ENCODE results near the gene GRIK2. TPM values are rescaled to one million over a fixed set of nuclear protein-coding genes. Genes with fewer than 3 reads are reported as not detected.

GRIK2 gene
- total RNA-seq, 1 donor, result under 0.01 TPM

- DNase-seq (ENCODE audit: low read depth in 2 of 3, low spot score in 2 of 3), result no peak
Measured at GRCh38 chr6:101534821-101535220, 141.3 kb downstream of the GRIK2 start.

DNA sequence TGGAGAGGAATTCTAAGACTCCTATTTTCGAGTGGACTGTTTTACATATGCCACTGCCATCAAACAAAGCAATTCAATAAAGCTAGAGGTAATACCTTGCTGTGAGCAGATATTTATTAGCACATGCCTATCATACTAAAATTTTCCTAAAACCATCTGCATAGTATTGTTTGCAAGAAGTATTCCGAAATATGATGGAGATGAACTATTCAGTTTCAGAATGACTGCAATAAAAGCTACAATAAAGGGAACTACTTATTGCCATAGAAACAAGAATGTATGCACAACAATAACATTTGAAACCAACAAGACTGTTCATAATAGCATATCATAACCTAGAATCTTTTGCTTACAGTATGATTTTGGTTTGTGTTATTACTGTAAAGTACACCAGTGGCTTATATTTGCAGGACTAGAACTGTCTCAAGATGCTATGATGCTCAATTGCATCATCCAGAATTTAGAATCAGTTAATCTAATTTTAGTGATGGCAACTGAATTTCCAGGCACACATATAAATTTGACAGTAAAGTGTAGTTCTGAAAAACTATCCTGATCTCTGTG lies 144.3 kb downstream of the GRIK2 start:
- peak in 1 of 3 donors; percentile 0 for DNase-seq (ENCODE audit: low read depth in 2 of 3, low spot score in 2 of 3)

- no peak for DNase-seq (ENCODE audit: low read depth in 2 of 3, low spot score in 2 of 3)
Measured at GRCh38 chr6:101539510-101540245, 146.2 kb downstream of the GRIK2 start.

DNA sequence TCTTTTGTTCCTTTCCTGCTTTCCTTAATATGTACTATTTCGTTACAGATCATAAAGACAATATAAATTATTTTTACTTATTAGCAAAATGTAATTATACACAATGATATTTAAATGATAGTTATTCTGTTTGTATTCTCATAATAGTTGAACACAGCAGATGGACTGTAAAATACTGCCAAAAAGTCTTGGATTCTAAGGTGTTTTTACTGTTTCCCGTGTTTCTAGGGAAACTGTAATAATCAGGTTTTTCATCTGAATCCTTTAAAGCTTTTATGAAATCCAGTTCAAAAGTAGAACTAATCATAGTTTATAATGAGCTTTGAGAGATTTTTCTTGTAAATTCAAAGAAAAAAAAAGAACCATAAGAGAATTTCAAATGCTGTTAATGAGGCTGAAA lies 148.4 kb downstream of the GRIK2 start:
- DNase-seq (ENCODE audit: low read depth in 2 of 3, low spot score in 2 of 3), result no peak

GRCh38 chr6:101543796-101544195 lies 150.3 kb downstream of the GRIK2 start:
- no peak for DNase-seq (ENCODE audit: low read depth in 2 of 3, low spot score in 2 of 3)

- DNase-seq (ENCODE audit: low read depth in 2 of 3, low spot score in 2 of 3), result no peak
Measured at GRCh38 chr6:101544286-101544685, 150.8 kb downstream of the GRIK2 start.

DNA sequence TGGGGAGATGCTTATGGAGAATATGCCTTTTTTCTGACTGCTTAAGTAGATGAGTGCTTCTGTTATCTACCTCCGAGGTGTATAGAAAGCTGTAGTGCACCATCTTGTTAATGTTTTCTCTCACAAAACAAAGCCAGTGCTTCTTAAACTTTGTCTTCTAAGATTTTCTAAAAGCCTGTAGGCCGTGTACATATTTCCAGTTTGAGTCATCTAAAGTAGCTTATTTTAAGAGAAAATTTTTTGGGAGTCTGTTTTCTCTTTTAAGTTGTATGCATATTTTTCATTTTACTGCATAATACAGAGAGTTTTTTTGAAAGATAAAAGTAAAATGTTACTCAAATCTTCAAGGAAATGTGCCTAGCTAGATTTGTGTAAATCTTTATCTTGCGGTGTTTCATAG lies 151.7 kb downstream of the GRIK2 start:
- no peak for DNase-seq (ENCODE audit: low read depth in 2 of 3, low spot score in 2 of 3)

GRCh38 chr6:101550451-101550850 lies 156.9 kb downstream of the GRIK2 start:
- no peak for DNase-seq (ENCODE audit: low read depth in 2 of 3, low spot score in 2 of 3)

GRCh38 chr6:101554231-101554630 lies 160.7 kb downstream of the GRIK2 start:
- DNase-seq (ENCODE audit: low read depth in 2 of 3, low spot score in 2 of 3), result no peak

DNA sequence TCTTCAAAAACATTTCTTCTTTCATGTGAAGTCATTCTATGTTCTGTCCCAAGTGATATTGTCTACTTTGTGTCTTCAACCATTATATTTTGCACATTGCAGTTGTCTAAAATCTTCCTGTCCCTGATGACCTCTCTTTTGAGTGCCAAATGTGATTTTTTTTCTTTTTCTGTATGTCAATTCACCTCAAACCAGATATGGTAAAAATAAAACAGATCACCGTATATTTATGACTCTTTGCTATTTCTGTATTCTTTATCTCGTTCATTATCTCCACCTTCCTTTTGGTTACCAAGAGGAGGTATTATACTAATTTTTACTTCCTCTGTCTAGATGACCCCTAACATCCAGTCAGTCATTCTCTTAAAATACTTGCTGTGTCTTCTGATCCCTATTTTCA lies 165.2 kb downstream of the GRIK2 start:
- DNase-seq (ENCODE audit: low read depth in 2 of 3, low spot score in 2 of 3), result no peak

DNA sequence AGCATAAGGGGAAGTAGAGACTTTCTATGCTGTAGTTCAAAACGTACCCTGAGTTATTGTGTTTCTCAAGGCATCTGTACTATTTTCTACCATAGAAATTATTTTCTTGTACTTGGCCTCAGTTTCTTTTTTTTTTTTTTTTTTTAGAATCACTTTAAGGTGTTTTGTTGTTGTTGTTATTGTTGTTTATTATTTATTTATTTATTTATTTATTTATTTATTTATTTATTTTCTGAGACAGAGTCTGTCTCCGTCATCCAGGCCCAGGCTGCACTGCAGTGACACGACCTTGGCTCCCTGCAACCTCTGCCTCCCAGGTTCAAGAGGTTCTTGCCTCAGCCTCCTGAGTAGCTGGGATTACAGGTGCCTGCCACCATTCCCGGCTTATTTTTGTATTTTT lies 179.1 kb downstream of the GRIK2 start:
- no peak for DNase-seq (ENCODE audit: low read depth in 2 of 3, low spot score in 2 of 3)

DNA sequence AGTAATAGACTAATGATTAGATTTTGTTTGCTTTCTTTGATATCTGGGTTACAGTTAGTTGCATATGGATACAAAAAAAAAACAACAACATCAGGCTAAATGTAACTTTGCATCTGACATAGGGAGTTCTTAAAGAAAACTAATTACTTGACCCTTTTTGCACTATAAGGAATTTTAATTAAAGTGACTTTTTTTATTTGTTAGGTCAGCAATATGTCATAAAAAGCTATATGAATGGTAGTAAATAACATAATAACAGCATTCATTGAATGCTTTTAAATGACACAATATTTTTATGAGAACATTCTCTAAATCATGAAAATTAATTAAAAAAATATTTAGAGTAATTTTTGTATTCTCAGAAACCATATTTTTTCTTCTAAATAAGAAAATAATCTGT lies 183.6 kb downstream of the GRIK2 start:
- DNase-seq (ENCODE audit: low read depth in 2 of 3, low spot score in 2 of 3), result no peak

DNA sequence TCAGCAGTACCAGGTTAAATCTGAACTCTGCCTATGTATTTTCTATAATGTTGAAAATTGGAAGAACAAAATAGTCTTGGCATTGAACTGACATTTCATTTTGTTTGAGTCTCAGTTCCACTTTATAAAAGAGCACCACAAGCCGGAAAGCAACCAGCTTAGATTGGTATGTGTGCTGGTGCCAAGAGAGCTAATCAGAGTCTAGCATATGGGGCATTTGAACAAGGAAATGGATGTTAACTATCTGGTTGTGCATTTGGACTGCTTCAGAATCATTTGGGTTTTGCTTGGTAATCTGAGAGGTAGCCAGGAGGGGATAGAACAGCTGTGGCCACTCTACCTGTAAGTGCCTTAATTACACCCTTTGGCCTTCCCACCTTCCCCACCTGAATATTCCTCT lies 184.8 kb downstream of the GRIK2 start:
- no peak for DNase-seq (ENCODE audit: low read depth in 2 of 3, low spot score in 2 of 3)

- no peak for DNase-seq (ENCODE audit: low read depth in 2 of 3, low spot score in 2 of 3)
Measured at GRCh38 chr6:101582792-101583191, 189.3 kb downstream of the GRIK2 start.

- DNase-seq (ENCODE audit: low read depth in 2 of 3, low spot score in 2 of 3), result no peak
Measured at GRCh38 chr6:101585501-101585900, 192.0 kb downstream of the GRIK2 start.

- DNase-seq (ENCODE audit: low read depth in 2 of 3, low spot score in 2 of 3), result no peak
Measured at GRCh38 chr6:101588343-101588742, 194.8 kb downstream of the GRIK2 start.

DNA sequence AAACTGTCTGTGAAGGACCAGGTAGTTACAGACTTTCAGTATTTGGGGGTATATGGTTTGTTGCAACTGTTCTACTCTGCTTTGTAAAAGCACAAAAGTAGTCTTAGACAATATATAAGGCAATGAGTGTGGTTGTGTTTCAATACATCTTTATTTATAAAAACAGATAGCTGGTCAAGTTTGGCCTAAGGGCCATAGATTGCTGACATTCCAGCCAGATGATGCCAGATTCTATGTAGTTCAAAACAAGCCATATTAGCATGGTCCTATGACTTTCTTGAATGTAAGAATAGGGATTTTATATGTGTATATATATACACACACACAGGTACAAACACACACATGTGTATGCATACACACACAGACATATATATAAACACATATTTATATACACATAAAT lies 201.8 kb downstream of the GRIK2 start:
- no peak for DNase-seq (ENCODE audit: low read depth in 2 of 3, low spot score in 2 of 3)

- no peak for DNase-seq (ENCODE audit: low read depth in 2 of 3, low spot score in 2 of 3)
Measured at GRCh38 chr6:101597693-101598092, 204.2 kb downstream of the GRIK2 start.

- no peak for DNase-seq (ENCODE audit: low read depth in 2 of 3, low spot score in 2 of 3)
Measured at GRCh38 chr6:101605426-101605825, 211.9 kb downstream of the GRIK2 start.

DNA sequence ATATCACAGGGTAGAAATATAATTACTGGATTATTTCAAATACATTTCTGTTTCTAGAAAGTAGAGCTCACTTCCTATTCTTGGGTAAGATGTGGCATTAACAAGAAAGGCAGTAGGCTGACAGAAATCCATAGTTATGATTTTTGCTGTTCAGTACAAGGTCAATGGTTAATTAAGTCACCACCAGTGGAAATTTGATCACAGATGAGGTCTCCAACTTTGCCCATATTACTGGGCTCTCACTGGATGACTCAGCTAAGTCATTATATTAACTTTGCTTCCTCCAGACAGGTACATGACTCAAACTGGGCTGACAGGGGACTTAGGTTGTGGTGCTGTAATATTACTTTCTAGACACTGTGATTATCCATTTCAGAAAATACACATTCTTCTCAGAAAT lies 212.4 kb downstream of the GRIK2 start:
- DNase-seq (ENCODE audit: low read depth in 2 of 3, low spot score in 2 of 3), result no peak

- no peak for DNase-seq (ENCODE audit: low read depth in 2 of 3, low spot score in 2 of 3)
Measured at GRCh38 chr6:101607111-101607690, 213.7 kb downstream of the GRIK2 start.

GRCh38 chr6:101608703-101609102 lies 215.2 kb downstream of the GRIK2 start:
- no peak for DNase-seq (ENCODE audit: low read depth in 2 of 3, low spot score in 2 of 3)

All from hematopoietic multipotent progenitor cell (in vitro differentiated cells).